Breast epithelium (tissue), 4 donors: Measurements from ENCODE around the gene KIF26B. TPM values are rescaled to one million over a fixed set of nuclear protein-coding genes. Genes with fewer than 3 reads are reported as not detected.

Experiments
- DNase-seq, 2 donors: peaks; one replicate each; pipeline ENCODE4 v3.0.0-alpha.2; 2019; ENCODE audit warnings: low spot score in 2 of 2
- H3K27ac ChIP-seq, 2 donors: fragments of 200-600 bp; sonication (generic) in 1 of 2; one replicate each; pipeline ENCODE4 v1.5.1; 2016 to 2019; ENCODE audit warnings: mild to moderate bottlenecking in 1 of 2
- H3K27me3 ChIP-seq, 2 donors: fragments of 200-600 bp; sonication (generic) in 1 of 2; one replicate each; pipeline versions ENCODE4 v1.5.1 to v1.6.0; 2017 to 2019; ENCODE audit warnings: control low read depth in 1 of 2, mild to moderate bottlenecking in 1 of 2
- H3K36me3 ChIP-seq: fragments of 200-600 bp; one replicate; pipeline ENCODE4 v1.5.1; 2019
- H3K4me1 ChIP-seq, 2 donors: fragments of 200-600 bp; sonication (generic); one replicate each; pipeline ENCODE4 v1.5.1; 2016 to 2019; ENCODE audit warnings: control low read depth in 1 of 2
- H3K4me3 ChIP-seq, 3 donors: fragments of 200-600 bp; sonication (generic); 1 replicate in 2 of 3; 2 replicates in 1 of 3; pipeline ENCODE4 v1.5.1; 2016 to 2019; ENCODE audit warnings: mild to moderate bottlenecking in 3 of 3, moderate library complexity in 2 of 3
- H3K9me3 ChIP-seq, 2 donors: fragments of 200-600 bp; sonication (generic) in 1 of 2; one replicate each; pipeline ENCODE4 v1.5.1; 2016 to 2019; ENCODE audit warnings: control low read depth in 1 of 2
- CTCF ChIP-seq, 3 donors: fragments of 450-650 bp; IDR thresholded peaks; one replicate each; pipeline ENCODE4 v1.5.1; 2016 to 2017; ENCODE audit warnings: antibody characterized with exemption in 3 of 3, mild to moderate bottlenecking in 3 of 3, moderate library complexity in 3 of 3
- POLR2A ChIP-seq: fragments of 450-650 bp; IDR thresholded peaks from one replicate; pipeline ENCODE4 v1.6.1; 2016; ENCODE audit warnings: antibody characterized with exemption, mild to moderate bottlenecking, moderate library complexity
- POLR2AphosphoS5 ChIP-seq, 3 donors: sonication (generic); formaldehyde crosslinking; IDR thresholded peaks; one replicate each; pipeline ENCODE4 v1.6.1; 2017; ENCODE audit warnings: antibody characterized with exemption in 3 of 3
- intact Hi-C: fragments of 100-400 bp; cut with DNase I; formaldehyde crosslinking; loops from one replicate; pipeline ENCODE4 v1.15.1; 2023; ENCODE audit warnings: low total_unique reads
- total RNA-seq, 3 donors: library from RNA; depleted of rRNA; stranded (reverse); fragments of >200 nt; gene quantifications; one replicate each; pipeline ENCODE4 v1.1.0, GENCODE V29; 2016

KIF26B gene
- total RNA-seq, 3 donors from 2014 or later: 0.32 to 1.0 (median 0.33) TPM

GRCh38 chr1:245327842-245328241 is 173.1 kb downstream of the KIF26B start:
- intact Hi-C loops: no loop called here
- H3K27me3 ChIP-seq: no peaks in the 10 kb centered on the region

GRCh38 chr1:245330951-245331350 is 176.2 kb downstream of the KIF26B start:
- H3K4me1 ChIP-seq: no peaks in the 10 kb centered on the region
- no peak overlapping the region for H3K4me3 ChIP-seq
- TF ChIP-seq POLR2AphosphoS5 (IDR thresholded peaks at IDR 0.05): no peak
- H3K27me3 ChIP-seq: no peaks in the 10 kb centered on the region
- no peaks in the 10 kb centered on the region for H3K9me3 ChIP-seq
- H3K36me3 ChIP-seq: no peaks in the 10 kb centered on the region
- intact Hi-C loops: no loop called here
- no peak for DNase-seq
- no peak overlapping the region for H3K27ac ChIP-seq

More at GRCh38 chr1:245327842-245328241, 173.1 kb downstream of the KIF26B start:
- no peak for DNase-seq
- no peaks in the 10 kb centered on the region for H3K36me3 ChIP-seq
- no peaks in the 10 kb centered on the region for H3K9me3 ChIP-seq
- TF ChIP-seq POLR2AphosphoS5 (IDR thresholded peaks at IDR 0.05): no peak
- no peak for TF ChIP-seq POLR2A
- TF ChIP-seq CTCF (IDR thresholded peaks at IDR 0.05): no peak
- H3K4me3 ChIP-seq: no peak overlapping the region
- H3K27ac ChIP-seq: no peak overlapping the region
- no peaks in the 10 kb centered on the region for H3K4me1 ChIP-seq

- intact Hi-C loops: no loop called here
These were observed 177.3 kb downstream of the KIF26B start for GRCh38 chr1:245332085-245332484.

GRCh38 chr1:245332513-245332912 is 177.7 kb downstream of the KIF26B start:
- Histone ChIP-seq H3K9me3 (no peaks in the 10 kb centered on the region), H3K4me1 (no peaks in the 10 kb centered on the region), H3K4me3 (no peak overlapping the region), H3K27me3 (no peaks in the 10 kb centered on the region), H3K36me3 (no peaks in the 10 kb centered on the region), H3K27ac (no peak overlapping the region)
- intact Hi-C loops: no loop called here
- no peak for DNase-seq
- TF ChIP-seq CTCF (IDR thresholded peaks at IDR 0.05) (no peak), POLR2AphosphoS5 (IDR thresholded peaks at IDR 0.05) (no peak), POLR2A (no peak)

More at GRCh38 chr1:245332085-245332484, 177.3 kb downstream of the KIF26B start:
- no peaks in the 10 kb centered on the region for H3K36me3 ChIP-seq
- H3K4me3 ChIP-seq: no peak overlapping the region
- H3K27me3 ChIP-seq: no peaks in the 10 kb centered on the region
- no peak overlapping the region for H3K27ac ChIP-seq
- H3K9me3 ChIP-seq: no peaks in the 10 kb centered on the region
- TF ChIP-seq POLR2A (no peak), CTCF (IDR thresholded peaks at IDR 0.05) (no peak), POLR2AphosphoS5 (IDR thresholded peaks at IDR 0.05) (no peak)
- H3K4me1 ChIP-seq: no peaks in the 10 kb centered on the region
- no peak for DNase-seq

- intact Hi-C loops: no loop called here
- H3K4me3 ChIP-seq: no peak overlapping the region
- DNase-seq: no peak
- no peak overlapping the region for H3K27ac ChIP-seq
- no peaks in the 10 kb centered on the region for H3K36me3 ChIP-seq
- TF ChIP-seq CTCF (IDR thresholded peaks at IDR 0.05) (no peak), POLR2AphosphoS5 (IDR thresholded peaks at IDR 0.05) (no peak), POLR2A (no peak)
- no peaks in the 10 kb centered on the region for H3K9me3 ChIP-seq
- H3K4me1 ChIP-seq: no peaks in the 10 kb centered on the region
- H3K27me3 ChIP-seq: no peaks in the 10 kb centered on the region
These were observed 179.4 kb downstream of the KIF26B start for GRCh38 chr1:245334235-245334634.
